Measurements from ENCODE around the gene CYSLTR2.

- TF ChIP-seq CTCF (conservative IDR thresholded peaks at IDR 0.05; ENCODE audit: low read depth, low read length) (no peak), EZH2phosphoT487 (IDR thresholded peaks at IDR 0.05; ENCODE audit: borderline replicate concordance, low read length) (no peak)
Observed at GRCh38 chr13:48686636-48687210, 33.0 kb downstream of the CYSLTR2 start.

Data from PC-3 (cell line).